ENCODE data around the gene ACACB.

The ACACB gene

DNA sequence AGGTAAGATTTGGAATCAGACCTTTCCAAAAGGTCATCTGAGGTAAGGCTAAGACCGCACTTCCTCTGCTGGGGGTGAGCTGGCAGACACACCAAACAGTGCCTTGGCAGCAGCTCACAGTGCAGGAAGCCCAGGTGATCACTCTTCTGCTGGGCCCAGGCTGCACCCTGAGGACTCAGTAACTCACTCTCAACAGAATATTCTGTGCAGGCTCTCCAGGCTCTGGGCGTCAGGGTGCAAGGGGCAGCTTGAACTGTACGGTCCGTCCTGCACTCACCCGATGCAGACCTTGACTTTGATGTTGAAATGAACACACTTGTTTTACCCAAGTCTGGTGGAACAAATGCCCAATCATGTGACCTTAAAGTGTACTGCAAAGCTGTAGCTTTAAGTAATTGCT is 29.1 kb upstream of the ACACB start:
- ChIA-PET CTCF (interaction anchor here (1.4 to 2.5 kb wide), 4 partner anchors 10 to 35 kb away, joined by 3 to 8 read pairs (median 4); partner anchors contain the start of gene USP30), POLR2A (no interaction called here)
- TF ChIP-seq, protein P1, sequence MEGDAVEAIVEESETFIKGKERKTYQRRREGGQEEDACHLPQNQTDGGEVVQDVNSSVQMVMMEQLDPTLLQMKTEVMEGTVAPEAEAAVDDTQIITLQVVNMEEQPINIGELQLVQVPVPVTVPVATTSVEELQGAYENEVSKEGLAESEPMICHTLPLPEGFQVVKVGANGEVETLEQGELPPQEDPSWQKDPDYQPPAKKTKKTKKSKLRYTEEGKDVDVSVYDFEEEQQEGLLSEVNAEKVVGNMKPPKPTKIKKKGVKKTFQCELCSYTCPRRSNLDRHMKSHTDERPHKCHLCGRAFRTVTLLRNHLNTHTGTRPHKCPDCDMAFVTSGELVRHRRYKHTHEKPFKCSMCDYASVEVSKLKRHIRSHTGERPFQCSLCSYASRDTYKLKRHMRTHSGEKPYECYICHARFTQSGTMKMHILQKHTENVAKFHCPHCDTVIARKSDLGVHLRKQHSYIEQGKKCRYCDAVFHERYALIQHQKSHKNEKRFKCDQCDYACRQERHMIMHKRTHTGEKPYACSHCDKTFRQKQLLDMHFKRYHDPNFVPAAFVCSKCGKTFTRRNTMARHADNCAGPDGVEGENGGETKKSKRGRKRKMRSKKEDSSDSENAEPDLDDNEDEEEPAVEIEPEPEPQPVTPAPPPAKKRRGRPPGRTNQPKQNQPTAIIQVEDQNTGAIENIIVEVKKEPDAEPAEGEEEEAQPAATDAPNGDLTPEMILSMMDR (IDR thresholded peaks at IDR 0.05; ENCODE audit: control extremely low read depth, extremely low read depth, low read depth, missing control alignments), result no peak
- no peak for DNase-seq (ENCODE audit: extremely low spot score)

DNA sequence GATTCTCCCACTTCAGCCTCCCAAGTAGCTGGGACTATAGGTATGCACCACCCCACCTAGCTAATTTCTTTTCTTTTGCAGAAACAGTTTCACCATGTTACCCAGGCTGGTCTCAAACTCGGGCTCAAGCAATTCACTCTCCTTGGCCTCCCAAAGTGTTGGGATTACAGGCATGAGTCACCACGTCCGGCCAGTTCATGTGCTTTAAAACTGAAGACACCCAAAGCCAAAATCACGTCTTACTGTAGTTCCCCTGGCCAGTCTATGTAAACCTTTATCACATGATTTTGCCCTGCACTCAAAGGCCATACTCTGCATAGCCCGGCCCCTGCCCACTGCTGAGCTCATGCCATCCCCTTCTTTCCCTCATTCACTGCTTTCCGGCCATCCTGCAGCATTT is 27.6 kb upstream of the ACACB start:
- no peak for DNase-seq (ENCODE audit: extremely low spot score)
- ChIA-PET POLR2A (no interaction called here), CTCF (interaction anchor here (1.3 kb wide), 1 partner anchor 34 kb away, joined by 3 read pairs; no protein-coding TSS in a partner anchor)
- TF ChIP-seq, protein P1 (IDR thresholded peaks at IDR 0.05; ENCODE audit: control extremely low read depth, extremely low read depth, low read depth, missing control alignments), result no peak

DNA sequence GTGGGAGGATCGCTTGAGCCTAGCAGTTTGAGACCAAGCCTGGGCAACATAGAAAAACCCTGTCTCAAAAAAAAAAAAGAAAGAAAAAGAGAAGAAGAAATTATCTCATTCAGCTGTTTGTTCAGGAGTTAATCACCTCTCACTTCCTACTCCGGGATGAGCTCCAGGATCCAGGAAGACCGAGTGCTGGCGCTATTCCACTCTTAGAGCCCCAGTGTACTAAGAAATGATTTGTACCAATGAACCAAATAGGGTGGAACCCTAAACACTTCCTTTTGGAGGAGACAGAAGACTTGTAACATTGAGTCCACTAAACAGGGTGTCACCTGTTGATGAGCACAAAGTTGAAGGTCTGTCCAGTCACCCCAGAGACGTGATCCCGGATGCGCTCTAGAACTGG is 26.7 kb upstream of the ACACB start:
- CTCF ChIA-PET, result no interaction called here
- TF ChIP-seq, protein P1 (IDR thresholded peaks at IDR 0.05; ENCODE audit: control extremely low read depth, extremely low read depth, low read depth, missing control alignments), result no peak
- DNase-seq (ENCODE audit: extremely low spot score), result no peak
- POLR2A ChIA-PET, result no interaction called here

DNA sequence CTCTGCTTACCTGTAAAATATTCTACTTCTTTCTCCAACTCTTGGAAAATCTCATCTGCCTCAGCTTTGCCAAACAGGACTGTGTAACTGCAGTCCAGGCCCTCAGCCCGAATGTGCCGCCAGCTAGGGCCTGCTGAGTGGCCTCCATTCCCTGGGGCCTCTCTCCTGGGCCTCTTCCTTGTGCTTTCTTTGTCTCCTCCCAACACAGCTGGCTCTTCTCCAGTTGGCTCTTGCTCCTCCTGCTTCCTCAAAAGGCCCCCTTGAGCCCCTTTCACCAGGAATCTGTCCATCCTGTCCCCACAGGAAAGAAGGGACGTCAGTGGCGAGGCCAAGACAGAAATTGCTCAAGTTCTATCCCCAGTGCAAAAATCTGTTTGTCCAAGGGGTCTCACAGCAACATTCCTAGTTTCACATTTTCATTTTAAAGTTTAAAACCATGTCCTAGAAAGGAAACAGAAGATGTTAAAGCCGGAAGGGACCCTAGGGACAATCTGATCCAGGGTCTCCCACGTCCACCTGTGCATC is 23.8 kb upstream of the ACACB start:
- TF ChIP-seq, protein P1 (IDR thresholded peaks at IDR 0.05; ENCODE audit: control extremely low read depth, extremely low read depth, low read depth, missing control alignments), result no peak
- CTCF ChIA-PET, result interaction anchor here (0.7 to 3.2 kb wide), 30 partner anchors 8 to 560 kb away, joined by 3 to 17 read pairs (median 4); no protein-coding TSS in a partner anchor
- POLR2A ChIA-PET, result no interaction called here
- no peak for DNase-seq (ENCODE audit: extremely low spot score)

DNA sequence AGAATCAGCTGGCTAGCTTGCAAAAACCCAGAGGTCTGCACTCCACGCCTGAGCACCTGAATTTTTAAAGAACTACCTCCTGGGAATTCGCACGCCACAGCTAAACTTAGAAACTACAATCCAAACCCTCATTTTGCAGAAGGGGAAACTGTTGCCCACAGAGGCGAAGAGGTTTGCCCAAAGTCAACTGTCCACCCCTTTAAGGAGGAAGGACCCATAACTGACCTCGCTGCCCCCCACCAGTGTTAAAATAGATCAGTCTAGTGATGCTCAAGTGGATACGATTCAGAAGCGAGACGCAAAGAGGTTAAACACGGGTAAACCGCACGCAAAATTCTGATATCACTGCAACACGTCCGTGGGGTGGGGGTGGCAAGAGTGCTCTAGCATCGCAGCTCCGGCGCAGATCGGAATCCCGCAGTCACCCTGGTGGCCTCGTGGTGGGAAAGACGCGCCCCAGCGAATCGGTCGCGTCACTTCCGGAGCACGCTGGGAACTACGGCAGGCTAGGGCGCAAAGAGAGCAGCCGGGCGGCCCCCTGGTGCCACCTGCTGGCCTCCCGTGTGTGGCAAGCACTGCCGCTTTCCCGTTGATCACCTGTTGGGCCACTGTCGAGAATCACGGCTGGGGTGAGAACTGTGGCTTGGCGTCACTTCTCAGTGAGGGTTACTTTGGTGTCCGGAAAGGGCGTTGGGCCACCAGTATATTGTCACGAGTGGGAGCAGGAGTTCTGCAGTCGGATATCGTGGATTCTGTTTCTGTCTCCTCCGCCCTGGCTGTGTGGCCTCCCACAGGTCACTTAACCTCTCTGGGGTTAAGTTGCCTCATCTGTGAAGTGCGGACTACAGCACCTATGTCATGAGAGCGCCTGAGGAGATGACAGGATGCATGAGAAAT is 23.1 kb upstream of the ACACB start, which contains the start of gene ALKBH2:
ALKBH2 (minus strand) TSS at position 451 of the 897 bp plus-strand sequence. CDS start 686 bp downstream, outside the sequence.
- CTCF ChIA-PET, result interaction anchor here (0.7 to 3.2 kb wide), 39 partner anchors 9 to 561 kb away, joined by 3 to 17 read pairs (median 3); no protein-coding TSS in a partner anchor
- POLR2A ChIA-PET, result no interaction called here
- peak; percentile 92 for DNase-seq (ENCODE audit: extremely low spot score)
- TF ChIP-seq, protein P1 (IDR thresholded peaks at IDR 0.05; ENCODE audit: control extremely low read depth, extremely low read depth, low read depth, missing control alignments), result peak; percentile 99

DNA sequence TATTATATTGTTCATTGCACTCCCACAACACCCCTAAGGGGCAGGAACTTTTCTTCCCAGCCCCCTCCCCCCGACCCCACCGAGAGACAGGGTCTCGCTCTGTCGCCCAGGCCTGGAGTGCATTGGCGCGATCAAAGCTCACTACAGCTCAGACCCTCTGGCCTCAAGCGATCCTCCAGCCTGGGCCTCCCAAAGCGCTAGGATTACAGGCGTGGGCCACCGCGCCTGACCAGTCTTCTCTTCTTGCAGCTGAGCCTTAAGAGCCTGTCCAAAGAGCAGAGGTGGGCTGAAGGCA is 19.3 kb upstream of the ACACB start:
- no peak for DNase-seq (ENCODE audit: extremely low spot score)
- CTCF ChIA-PET, result no interaction called here
- TF ChIP-seq, protein P1 (IDR thresholded peaks at IDR 0.05; ENCODE audit: control extremely low read depth, extremely low read depth, low read depth, missing control alignments), result no peak
- POLR2A ChIA-PET, result interaction anchor here (0.6 kb wide), 1 partner anchor 462 kb away, joined by 7 read pairs; no protein-coding TSS in a partner anchor
